ENCODE results near the gene OIT3.

Gene OIT3

GRCh38 chr10:72952642-72953158, 59.2 kb downstream of the OIT3 start:
- no peak for DNase-seq (ENCODE audit: low read depth)

DNA sequence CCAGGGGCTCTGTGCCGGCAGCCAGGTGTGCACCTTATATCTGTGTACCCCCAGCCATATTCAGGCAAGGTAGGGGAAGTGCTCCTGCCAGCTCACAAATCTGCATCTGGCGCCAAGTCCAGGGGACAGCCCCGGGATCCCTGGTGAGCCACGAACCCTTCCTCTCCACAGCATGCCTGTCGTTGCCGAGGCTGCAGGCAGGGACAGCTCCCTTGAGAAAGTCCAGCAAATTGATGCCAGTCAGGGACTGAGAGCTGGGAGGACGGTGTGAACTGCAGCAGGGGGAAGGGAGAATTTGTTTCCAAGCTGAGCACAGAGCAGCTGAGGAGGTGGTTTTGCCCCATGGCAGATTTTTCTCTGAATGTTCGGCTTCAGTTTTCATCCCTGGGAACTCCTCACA, 60.1 kb downstream of the OIT3 start:
- no peak for DNase-seq (ENCODE audit: low read depth)

DNA sequence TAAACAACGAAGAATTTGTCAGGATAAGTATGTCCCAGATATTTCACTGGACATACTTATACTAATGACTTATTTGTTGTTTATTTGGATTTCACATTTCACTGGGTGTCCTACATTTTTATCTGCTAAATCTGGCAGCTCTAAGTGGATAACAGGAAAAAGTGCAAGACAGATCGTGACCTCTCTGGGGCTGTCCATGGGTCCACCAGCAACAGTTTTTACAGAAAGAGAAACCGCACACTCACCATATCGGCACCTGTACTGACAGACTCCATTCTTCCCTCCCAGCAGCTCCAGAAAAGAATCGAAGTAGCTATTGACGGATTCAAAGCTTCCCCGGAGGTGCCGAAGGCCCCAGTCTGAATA, 60.7 kb downstream of the OIT3 start:
- DNase-seq (ENCODE audit: low read depth) = no peak

DNA sequence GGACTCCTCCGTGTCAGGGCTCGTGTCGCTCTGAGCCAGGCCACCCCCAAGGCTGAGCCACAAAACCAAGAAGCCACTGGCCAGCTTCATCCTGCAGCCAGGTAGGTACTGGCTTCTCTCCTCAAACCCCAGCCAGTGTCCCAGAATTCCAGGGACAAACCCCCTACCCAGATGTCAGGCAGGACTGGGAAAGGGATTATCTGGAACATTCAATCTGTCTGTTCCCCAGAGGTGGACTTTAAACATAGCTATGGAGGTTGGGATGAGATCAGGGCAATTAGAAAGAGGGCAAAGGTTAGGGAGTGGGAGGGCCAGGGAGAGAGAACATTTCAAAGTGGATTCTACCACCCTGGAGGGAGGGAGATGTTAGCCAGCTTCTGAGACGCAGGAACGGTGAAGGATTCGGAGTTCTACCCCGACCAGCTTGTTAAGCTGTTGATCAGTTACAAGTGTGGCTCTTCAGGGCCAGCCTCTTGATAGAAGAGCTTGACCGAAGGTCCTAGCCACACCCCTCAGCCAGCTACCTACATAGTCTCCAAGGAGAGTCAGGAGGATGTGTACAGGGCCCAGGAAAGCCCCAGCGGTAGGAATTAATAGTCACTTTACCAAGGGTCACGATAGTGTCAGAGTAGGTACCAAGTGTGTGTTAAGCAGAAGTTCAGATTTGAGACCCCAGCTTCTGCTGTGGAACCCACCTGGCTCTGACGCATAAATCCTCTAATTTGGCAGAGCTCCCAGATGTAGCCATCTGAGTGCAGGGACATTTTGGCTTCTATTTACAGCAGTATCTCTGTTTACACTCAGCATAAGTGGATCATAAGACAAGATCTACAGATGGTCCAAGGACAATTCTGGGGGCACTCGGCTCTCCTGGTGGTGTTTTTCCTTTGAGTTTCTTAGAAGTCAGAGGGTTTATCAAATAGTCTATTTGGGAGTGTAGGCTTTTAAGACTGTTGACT, 61.3 kb downstream of the OIT3 start, which contains the start of gene PLA2G12B:
Gene PLA2G12B, minus strand, starts transcription at position 211 of the 959 bp plus-strand sequence. Its CDS starts 121 bp downstream, at position 90.
- no peak for DNase-seq (ENCODE audit: low read depth)

GRCh38 chr10:72956001-72956400, 62.5 kb downstream of the OIT3 start:
- no peak for DNase-seq (ENCODE audit: low read depth)

- DNase-seq (ENCODE audit: low read depth) = no peak
Observed at GRCh38 chr10:72976886-72977285, 83.3 kb downstream of the OIT3 start.

- no peak for DNase-seq (ENCODE audit: low read depth)
Observed at GRCh38 chr10:72979709-72980108, 86.2 kb downstream of the OIT3 start.

DNA sequence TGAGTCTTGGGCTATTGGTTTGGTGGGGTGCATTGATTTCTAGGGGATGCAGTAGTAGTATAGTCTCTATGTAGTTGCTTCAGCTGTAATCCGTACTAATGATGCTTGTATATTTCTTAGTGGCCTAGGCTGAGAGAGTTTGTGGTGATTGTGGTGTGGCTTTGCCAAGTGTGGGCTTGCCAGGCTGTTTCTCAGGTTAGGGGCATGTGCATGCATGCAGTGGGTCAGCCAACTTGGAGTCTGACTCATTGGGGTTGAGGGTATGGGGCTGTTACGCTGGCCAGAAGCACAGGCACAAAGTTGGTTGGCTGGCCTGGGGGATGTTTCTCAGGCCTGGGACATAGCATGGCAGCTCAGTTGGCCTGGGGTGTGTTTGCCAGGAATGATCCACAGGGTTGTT, 86.8 kb downstream of the OIT3 start:
- no peak for DNase-seq (ENCODE audit: low read depth)

- no peak for DNase-seq (ENCODE audit: low read depth)
Observed at GRCh38 chr10:72981028-72981881, 87.7 kb downstream of the OIT3 start.

GRCh38 chr10:72981882-72982529, 88.5 kb downstream of the OIT3 start:
- no peak for DNase-seq (ENCODE audit: low read depth)

All from stimulated activated CD8-positive, alpha-beta memory T cell treated with anti-CD3 and anti-CD28 coated beads, Interleukin-15, amount 100 ng/mL, for 1 hour (primary cell).